OCI-LY1 (cell line): ENCODE measurements around the gene SLC16A4.

Source experiments
- CTCF ChIP-seq: fragments of 200-600 bp; sonication (generic), shearing (Covaris generic); IDR thresholded peaks from 2 replicates; pipeline ENCODE4 v1.5.1; 2017; ENCODE audit warnings: mild to moderate bottlenecking, antibody characterized with exemption, low read length, moderate library complexity, mixed read lengths
- EZH2 ChIP-seq: fragments of 200-600 bp; sonication (generic), shearing (Covaris generic); IDR thresholded peaks from 2 replicates; pipeline ENCODE4 v1.8.0; 2017; ENCODE audit warnings: borderline replicate concordance, mixed run types, mild to moderate bottlenecking, antibody characterized with exemption, low read length, moderate library complexity, mixed read lengths

- TF ChIP-seq CTCF, result no peak
- TF ChIP-seq EZH2, result no peak
Measured at GRCh38 chr1:110404401-110404800, 13.6 kb upstream of the SLC16A4 start.
